AG20443 (cell line): Measurements from ENCODE around the gene CASP6.
"Not testable (repeated sequence)": the region's sequence is repeated elsewhere in the genome, so short reads cannot be mapped to it uniquely, and the experiment has no call there.

Experiments
- DNase-seq: peaks from one replicate; pipeline ENCODE4 v3.0.0; 2012; ENCODE audit warnings: low spot score, mixed read lengths

The CASP6 gene

DNA sequence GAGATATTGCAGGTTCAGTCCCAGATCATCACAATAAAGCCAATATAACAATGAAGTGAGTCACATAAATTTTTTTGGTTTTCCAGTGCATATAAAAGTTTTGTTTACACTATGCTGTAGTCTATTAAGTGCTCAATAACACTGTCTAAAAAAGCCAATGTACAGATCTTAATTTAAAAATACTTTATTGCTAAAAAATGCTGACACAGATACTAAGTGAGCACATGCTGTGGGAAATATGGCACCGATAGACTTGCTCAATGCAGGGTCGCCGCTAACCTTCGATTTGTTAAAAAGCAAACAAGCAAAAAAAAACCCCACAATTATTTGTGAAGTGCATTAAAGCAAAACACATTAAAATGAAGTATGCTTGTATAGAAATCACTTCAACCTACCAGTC lies 16.4 kb upstream of the CASP6 start:
- DNase-seq = no peak

DNA sequence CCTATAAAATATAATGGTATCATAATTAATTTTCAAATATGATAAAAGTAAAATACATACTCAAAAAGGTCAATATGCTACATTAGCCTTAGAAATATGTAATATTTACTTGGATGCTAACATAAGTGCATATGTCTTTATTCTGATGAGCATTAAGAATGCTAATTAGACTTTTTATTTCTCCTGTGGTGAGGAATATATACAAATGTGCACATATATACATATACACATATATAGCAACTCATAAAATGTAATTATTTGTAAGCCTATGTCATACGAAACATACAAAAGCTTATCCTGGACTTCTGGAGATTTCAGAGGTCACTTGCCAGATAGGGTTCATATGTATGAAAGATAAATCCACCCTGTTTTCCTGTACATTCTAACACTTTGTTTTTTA lies 15.5 kb upstream of the CASP6 start:
- no peak for DNase-seq

DNA sequence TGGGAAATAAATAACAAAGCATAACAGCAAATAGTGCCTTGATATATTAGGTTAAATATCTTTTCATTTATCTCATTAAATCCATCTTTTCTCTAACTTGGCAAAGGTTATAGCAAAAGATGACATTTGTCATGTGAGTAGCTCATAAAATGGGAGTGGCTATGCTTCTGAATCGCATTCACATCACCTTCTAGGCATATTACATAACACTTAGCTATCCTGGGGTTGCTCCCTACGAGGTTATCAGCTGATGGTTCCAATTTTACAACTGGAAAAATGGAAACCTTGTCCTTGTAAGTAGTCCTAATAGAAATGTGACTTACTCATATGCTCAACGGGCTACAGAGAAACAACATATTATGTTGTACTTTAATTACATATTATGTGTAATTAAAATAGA lies 10.3 kb upstream of the CASP6 start:
- DNase-seq = no peak

DNA sequence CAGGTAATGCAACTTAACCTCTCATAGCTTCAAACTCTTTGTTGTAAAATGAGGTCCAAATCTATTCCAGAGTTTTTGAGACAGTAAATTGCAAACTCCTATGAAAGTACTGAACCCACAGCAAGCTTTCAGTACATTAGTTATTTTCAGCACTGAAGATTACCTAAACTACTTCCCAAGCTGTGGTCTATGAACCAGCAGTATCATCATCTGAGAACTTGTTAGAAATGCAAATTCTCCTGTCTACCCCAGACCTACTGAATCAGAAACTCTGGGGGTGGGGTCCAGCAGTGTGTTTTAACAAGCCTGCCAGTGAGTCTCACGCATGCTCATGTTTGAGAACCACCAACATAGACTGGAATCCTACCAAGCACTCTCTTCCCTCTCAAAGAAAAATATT lies 5.7 kb upstream of the CASP6 start:
- DNase-seq = no peak

DNA sequence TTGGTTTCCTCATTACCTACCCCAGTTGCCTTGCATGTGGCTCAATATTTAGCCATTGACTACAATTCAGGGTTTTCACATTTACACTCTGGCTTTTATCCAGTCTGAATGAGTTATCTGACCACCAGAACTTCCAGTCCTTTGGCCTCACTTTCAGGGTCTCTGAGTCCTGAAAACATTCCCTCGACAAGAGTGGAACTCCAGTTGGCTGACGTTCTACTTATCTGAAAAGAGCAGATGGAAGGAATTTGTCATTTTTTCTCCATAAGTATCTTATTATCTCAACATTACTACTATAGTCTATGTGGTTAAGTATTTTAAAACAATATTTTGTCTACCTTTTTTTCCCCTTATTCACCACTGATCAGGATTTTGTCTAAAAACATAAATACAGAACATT lies 5.2 kb upstream of the CASP6 start:
- no peak for DNase-seq

DNA sequence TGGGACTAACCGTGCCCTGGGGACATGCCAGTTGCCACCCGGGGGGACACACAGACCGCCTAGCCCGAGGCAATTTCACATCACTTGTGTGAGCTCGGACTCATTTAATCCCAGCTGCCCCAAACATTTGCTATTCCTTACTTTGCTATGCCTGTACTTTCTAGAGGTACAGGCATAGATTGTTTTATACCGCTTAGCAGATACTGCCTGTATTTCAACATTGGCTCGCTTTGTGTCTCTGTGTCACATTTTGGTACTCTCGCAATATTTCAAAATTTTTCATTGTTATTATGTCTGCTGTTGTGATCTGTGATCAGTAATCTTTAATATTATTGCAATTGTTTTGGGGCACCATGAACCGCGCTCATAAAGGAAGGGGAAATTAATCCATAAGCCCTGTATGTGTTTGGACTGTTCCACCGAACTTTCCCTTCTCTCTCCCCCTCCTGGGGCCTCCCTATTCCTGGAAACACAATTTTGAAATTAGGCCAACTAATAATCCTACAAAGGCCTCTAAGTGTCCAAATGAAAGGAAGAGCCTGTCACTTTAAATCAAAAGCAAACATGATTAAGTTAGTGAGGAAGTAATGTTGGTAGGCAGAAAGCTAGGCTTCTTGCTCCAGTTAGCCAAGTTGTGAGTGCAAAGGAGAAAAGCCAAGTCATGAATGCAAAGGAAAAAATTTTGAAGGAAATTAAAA lies 568 bp upstream of the CASP6 start:
- DNase-seq = no peak

DNA sequence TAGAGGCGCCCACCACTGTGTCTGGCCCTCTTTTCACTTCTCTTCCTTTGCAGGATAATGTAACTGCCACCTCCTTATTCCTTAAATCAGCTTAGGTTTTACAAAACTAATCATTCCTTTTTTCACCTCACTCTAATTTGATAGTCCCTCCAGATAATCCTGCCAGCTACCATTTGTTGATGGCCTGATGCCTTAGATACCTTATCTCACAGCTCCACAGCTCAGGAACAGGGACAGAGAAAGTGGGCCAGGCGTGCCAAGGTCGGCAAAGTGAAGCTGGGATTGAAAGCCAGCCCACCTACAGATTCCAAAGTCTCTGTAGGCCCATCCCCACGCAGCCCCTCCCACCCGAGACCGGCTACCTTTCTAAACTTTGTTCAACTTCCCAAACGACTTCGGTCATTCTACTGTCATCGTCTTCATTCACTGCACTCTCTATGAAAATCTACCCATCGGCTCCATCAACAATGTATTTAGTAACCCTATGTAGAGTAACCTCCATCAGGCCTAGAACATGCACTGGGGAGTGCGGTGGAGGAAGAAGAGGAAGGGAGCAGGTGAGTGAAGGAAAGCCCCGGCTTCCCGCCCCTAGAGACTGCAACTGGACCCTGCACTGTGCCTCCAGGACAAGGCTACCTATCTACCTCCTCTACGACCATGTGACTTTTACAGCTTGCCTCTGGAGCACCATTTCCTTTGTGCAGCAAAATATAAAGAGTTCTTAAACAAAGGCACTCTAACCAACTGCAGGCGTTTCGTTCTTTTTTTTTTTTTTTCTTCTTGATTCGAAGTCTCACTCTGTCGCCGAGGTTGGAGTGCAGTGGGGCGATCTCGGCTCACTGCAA lies 1.5 kb downstream of the CASP6 start:
- DNase-seq = no peak

DNA sequence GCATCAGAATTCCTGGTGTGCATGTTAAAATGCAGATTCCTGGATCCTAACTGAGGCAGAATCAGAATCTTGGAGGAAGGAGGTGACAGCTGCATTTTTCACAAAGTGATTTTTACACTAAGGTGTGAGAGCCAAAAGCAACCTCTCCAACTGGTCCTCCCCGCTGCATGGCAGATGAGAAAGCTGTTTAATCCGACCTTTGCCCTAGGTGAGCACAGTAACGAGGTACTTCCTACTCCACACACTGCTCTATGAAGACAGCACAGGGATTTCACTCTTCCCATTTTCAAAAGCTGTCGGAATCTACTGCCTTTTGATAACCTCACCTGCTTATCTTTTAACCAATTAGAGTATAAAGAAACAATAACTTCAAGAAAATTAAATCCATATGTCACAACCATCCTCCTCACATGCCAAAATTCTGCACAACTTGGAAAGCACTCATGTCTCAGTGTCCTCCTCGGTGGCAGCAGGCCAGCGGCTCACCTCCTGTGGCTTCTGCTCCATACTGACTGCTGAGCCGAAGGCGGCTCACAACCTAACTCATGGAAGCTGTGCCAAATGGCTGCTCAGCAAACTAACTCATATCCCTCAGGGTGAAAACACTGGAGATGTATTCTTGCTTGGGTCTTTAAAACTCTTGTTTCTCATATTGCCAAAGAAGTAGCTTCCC lies 3.6 kb downstream of the CASP6 start:
- no peak for DNase-seq

DNA sequence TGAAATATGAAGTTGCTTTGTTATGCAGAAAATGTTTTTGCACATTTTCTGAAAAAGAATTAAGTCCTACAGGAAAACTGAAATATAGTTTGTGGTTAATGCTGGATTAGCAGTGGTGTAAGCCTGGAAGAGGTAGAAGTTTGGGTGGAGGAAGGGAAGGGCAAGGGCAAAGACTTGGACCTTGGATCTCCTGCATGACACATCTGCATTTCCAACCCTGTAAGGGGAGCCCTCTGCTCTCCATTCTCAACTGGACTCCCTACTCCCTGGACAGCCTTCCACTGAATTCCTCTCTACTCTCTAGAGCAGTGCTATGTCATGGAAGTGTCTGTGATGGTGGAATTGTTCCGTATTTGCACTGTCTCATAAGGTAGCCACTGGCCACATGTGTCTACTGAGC lies 4.6 kb downstream of the CASP6 start:
- DNase-seq = no peak

DNA sequence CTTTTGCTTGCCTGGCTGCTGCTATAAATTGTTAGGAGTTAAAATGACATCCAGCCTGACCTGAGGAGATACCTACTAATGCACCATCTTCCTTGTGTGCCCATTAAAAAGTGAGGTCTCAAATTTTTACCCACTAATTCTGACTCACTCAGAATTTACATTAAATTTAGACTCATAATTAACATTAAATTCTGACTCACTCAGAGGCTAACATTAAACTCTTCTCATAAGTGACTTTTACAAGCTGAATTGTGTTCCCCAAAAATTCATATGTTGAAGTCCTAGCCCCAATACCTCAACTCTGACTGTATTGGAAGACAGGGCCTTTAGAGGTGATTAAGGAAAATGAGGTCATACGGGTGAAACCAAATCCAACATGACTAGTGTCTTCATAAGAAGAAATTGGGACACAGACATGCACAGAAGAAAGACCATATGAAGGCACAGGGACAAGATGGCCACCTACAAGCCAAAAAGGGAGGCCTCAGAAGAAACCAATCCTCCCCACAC lies 11.8 kb downstream of the CASP6 start:
- DNase-seq = no peak

DNA sequence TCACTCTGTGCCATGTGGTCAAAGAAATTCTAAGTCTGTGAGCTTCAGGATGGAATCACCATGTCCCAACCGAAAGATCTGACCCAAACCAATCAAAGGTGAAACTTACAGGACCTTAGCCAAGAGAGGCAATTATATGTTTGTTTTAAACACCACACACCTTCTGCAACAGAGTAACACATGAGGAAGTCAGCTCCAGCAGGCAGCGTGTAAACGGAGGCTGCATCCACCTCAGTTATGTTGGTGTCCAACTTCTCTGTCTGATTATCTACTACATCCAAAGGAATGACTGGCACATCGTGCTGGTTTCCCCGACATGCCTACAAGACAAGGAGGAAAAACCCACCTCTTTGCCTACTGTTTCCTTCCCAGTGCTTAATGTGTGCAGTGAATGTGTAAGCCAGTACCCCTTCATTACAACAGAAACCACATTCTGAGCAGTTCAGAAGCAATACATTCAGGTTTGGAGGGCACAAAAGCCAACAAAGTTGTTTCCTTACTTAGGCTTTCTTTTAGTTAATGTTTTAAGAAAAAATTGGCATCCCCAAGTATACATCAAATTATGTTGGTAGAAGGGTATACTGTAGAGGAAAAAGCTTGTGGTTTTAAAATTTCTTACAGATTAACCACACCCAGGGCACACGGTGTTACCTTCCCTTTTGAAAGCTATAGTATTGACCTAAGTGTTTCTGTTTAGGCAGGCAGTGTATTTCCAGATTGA lies 12.4 kb downstream of the CASP6 start:
- DNase-seq = no peak

DNA sequence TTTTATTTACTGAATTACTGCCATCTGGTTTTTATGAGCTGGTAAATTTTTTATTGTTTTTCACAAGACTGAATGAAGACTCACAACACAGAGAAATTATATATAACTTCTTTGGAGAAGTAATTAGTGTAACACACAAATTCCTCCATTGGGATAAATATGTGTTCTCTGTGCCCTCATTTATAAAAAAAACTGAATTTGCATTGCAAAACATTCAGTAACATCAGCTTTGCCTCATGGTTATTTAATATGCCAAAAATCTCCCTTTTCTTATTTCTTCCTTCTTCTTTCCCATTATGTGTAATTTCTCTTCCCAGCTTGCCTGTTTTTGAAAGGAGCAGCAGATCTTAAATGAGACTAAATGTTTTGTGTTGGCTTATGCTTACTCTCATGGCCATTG lies 18.5 kb downstream of the CASP6 start:
- no peak for DNase-seq

DNA sequence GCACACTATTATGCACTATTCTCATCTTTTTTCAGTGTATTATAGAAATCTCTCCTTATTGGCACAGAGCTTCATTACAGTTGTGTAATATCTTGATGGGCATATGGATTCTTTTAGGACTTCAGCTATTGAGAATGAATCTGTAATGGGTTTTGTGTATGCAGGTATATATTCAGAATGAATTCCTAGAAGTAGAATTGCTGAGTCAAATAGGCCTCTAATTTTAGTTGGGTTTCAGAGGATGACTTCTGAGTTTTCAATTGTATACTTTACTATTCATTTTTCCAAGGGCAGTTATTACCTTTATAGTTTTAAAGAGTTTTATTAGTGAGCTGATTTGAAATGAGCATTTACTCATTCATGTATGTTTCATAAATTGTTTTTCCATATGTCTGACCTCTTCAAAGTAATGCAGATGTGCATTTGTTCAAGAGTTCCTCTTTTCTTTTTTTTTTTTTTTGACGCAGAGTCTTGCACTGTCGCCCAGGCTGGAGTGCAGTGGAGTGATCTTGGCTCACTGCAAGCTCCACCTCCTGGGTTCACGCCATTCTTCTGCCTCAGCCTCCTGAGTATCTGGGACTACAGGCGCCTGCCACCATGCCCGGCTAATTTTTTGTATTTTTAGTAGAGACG lies 19.5 kb downstream of the CASP6 start:
- no peak for DNase-seq

DNA sequence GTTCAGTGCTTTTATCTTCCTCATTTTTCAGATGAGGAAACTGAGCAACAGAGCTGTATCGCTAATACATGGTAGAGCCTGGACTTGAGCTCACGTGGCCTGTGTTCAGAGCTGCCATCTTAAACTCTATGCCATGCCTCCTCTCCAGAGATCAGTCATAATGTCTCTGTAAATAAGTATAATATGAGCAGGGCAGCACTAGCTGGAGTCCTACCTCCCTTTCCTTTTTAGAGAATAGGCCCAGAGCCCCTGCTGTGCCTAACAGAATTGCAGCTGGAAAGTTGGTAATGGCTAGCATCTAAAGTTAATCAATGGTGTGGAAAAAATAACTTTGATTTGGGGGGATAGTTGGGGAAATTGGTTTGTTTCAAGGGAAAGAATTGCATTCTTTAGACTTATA lies 20.4 kb downstream of the CASP6 start:
- DNase-seq = no peak

DNA sequence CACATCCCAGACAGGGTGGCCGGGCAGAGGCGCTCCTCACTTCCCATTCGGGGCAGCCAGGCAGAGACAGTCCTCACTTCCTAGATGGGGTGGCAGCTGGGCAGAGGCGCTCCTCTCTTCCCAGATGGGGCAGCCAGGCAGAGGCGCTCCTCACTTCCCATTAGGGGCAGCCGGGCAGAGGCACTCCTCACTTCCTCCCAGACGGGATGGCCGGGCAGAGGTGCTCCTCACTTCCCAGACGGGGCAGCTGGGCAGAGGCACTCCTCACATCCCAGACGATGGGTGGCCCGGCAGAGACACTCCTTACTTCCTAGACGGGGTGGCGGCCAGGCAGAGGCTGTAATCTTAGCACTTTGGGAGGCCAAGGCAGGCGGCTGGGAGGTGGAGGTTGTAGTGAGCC lies 24.3 kb downstream of the CASP6 start:
- DNase-seq = not testable (repeated sequence)

DNA sequence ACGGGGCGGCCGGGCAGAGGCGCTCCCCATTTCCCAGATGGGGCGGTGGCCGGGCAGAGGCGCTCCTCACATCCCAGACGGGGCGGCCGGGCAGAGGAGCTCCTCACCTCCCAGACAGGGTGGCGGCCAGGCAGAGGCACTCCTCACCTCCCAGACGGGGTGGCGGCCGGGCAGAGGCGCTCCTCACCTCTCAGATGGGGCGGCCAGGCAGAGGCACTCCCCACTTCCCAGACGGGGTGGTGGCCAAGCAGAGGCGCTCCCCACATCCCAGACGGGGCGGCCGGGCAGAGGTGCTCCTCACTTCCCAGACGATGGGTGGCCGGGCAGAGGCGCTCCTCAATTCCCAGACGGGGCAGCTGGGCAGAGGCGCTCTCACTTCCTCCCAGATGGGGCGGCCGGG lies 24.8 kb downstream of the CASP6 start:
- DNase-seq = not testable (repeated sequence)

DNA sequence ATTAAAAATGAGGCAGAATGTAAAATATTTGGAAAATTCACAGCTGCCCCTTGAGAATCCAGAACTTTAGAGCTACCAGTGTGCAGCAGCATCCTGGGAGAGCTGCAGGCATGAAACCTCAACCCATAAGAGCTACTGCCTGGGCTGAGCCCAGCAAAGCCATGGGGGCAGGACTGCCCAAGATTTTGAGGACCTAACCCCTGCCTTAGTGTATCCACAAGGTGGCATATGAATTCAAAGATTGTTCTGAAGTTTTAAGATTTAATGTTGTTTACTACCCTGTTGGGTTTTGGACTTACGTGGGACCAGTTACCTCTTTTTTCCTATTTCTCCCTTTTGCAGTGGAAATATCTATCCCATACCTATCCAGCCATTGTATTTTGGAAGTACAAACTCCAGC lies 26.4 kb downstream of the CASP6 start:
- no peak for DNase-seq

DNA sequence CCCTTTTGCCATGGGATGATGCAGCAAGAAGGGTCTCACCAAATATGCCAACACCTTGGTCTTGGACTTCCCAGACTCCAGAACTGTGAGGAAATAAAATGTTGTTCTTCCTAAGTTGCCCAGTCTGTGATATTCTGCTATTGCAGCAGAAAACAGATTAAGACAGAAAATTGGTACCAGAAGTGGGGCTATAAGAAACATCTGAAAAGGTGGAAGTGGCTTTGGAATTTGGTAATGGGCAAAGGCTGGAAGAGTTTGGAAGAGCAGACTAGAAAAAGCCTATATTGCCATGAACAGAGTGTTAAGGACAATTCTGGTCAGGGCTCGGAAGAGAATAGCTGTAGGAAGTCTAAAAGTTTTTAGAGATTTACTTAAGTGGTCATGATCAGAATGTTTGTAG lies 27.4 kb downstream of the CASP6 start:
- DNase-seq = no peak

DNA sequence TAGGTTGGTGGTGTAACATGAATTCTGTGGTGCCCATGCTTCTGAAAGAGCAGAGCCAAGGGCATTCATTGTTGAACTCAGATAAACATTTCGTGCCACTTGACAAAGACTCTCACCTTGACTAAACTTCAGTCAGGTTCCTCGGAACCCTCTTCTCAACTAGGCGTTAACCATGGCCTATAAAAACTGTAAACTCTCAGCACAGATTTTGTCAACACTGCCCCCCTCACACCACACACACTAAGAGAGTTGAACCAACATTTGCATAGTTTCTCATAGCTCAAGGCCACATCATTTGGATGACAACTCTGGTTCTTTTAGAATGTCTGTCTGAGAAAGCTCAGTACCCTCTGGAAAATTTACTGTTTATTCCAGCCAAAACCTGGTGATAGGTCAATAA lies 28.1 kb downstream of the CASP6 start:
- no peak for DNase-seq

DNA sequence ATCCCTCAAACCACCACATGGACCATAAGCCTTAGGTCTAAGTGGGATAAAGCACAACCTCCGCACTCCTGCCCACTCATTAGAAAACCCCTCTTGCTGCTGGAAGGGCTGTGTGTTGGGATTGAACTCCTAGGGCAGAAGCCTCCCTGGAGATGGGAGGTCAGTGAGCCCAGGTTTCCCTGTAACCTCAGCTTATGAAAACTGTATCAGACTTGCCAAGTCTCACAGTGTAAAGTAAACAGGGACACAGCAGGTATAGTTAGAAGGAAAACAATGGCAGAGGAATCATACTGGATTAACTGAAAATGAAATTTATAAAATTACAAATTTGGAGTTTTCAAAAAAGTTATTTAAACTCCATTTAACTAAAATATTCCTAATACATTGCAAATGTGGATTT lies 29.9 kb downstream of the CASP6 start:
- no peak for DNase-seq

DNA sequence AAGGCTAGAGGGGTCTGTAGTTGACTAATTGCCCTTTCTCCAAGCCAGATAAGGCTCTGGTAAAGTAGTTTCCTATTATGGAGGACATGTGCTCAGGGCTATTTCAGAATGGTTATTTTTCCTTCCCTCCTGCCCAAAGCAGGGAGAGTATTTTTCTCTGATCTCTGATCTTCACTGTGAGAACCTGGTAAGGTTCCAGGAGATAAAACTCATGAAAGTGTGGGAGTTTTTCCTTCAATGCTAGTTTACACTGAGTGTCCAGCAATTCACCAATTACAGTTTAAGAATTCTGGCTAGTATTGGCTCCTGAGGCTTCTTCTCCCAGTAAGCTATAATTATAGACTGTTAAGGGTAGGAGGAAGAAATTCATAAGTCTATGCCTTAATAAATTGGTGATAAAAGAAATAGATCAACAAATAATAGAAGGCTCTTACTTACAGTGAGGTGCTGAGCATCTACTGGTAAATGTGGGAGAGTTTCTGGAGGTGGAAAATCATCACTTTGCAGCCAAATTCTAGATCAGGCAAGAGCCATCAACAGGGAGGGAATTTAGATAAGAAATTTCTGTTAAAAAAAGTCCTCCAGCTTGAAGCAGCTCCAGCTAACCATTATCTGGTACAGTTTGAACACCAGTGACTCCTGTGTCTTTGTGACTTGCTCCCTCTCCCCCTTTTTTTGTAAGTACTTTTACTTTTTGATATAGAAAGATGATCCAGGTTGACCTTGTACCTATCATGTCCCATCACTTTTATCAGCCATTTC lies 30.9 kb downstream of the CASP6 start:
- no peak for DNase-seq
